ENCODE measurements around the gene SESN3. TPM values are rescaled to one million over a fixed set of nuclear protein-coding genes. Genes with fewer than 3 reads are reported as not detected.
"Not testable (repeated sequence)": the region's sequence is repeated elsewhere in the genome, so short reads cannot be mapped to it uniquely, and the experiment has no call there.

SESN3 gene
- total RNA-seq, 3 donors from 2014 or later, result 6.8 to 9.3 (median 7.3) TPM

DNA sequence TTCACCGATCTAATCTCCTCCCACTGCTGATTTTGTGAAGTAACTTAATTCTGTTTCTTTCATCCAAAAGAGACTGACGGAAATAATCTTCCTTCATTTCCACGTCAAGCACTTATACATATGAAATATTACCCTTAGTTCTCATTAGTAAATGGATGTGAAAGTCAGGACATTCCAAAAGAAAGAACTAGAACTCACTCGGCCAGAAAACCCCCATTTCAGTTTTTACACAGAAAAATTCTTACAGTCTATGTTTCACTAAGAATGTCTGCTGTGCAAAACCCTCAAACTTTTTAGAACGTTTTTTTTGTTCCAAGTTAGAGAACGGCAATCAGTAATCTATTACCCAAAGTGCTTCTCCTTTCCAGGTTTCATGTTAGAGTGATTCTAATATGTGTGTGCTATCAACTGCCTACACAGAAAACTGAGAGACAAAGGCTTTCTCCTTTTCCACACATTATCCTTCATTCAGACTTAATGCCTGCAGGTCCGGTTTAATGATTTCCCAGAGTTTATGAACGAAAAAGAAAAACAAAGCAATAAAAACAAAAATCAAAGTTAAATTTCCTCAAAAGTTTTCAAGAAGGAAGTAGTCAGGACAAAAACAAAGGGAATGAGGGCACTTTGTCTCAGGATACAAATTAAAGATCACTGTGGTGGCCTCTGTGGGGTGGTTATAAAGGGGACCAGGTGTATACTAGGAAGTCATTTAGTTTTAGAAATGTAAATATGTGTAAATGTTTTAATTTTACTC lies 11.3 kb upstream of the SESN3 start:
- DNase-seq (no peak), ATAC-seq (no peak)
- Mint-ChIP-seq H3K36me3 (ENCODE audit: insufficient read depth) (no peaks in the 10 kb centered on the region), H3K4me1 (ENCODE audit: low read depth) (peaks cover 8% of the 10 kb centered on the region), H3K27me3 (ENCODE audit: low read depth) (no peaks in the 10 kb centered on the region), H3K9me3 (no peaks in the 10 kb centered on the region), H3K4me3 (no peak overlapping the region)

- H3K9me3 Mint-ChIP-seq, result no peaks in the 10 kb centered on the region
- ATAC-seq, result peak in 1 of 2 donors; percentile 25
- peaks cover 8% of the 10 kb centered on the region for H3K4me1 Mint-ChIP-seq (ENCODE audit: low read depth)
- no peaks in the 10 kb centered on the region for H3K36me3 Mint-ChIP-seq (ENCODE audit: insufficient read depth)
- DNase-seq, result no peak
- H3K27me3 Mint-ChIP-seq (ENCODE audit: low read depth), result no peaks in the 10 kb centered on the region
- H3K4me3 Mint-ChIP-seq, result no peak overlapping the region
These were observed 10.7 kb upstream of the SESN3 start for GRCh38 chr11:95241681-95242081.

DNA sequence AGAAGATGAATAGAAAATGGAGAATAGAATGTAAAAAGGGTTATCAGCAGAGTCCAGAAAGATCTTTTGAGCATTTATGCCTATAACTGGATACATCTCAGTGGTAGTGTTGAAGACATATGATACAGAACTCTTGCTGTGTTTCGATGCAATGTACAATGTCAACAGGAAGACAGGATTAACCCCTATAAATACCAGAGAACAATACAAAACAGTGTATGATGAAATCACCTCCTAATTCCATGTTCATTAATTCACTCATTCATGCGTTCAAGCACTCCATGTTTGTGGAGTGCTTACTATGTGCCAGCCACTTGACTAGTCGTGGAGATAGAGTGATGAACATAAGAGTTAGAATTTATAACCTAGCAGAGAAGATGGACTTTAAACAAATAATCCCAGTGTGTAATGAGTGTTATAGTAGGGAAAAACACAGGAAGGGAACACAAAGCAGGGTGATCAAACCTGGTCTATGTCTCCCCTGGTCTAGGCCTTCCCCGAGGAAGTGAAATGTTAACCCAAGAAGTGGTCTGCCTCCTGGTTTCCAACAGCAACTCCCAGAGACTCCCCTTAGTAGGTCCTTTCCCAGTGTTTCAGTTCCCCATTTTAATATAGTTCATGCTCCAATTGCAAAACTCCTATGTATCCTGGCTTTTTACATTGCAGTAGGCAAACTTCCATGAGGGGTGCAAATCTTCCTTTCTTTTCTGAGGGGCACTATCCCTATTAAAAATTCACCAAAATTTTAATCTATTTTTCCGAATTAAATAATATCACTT lies 9.1 kb upstream of the SESN3 start:
- H3K9me3 Mint-ChIP-seq, result no peaks in the 10 kb centered on the region
- no peak for DNase-seq
- peaks cover 1% of the 10 kb centered on the region for H3K36me3 Mint-ChIP-seq (ENCODE audit: insufficient read depth)
- no peak overlapping the region for H3K4me3 Mint-ChIP-seq
- ATAC-seq, result no peak
- H3K27me3 Mint-ChIP-seq (ENCODE audit: low read depth), result no peaks in the 10 kb centered on the region
- H3K4me1 Mint-ChIP-seq (ENCODE audit: low read depth), result peaks cover 10% of the 10 kb centered on the region

GRCh38 chr11:95232666-95233065 lies 1.7 kb upstream of the SESN3 start:
- no peak for ATAC-seq
- Mint-ChIP-seq H3K36me3 (ENCODE audit: insufficient read depth) (peaks cover 1% of the 10 kb centered on the region), H3K4me3 (no peak overlapping the region), H3K9me3 (no peaks in the 10 kb centered on the region), H3K27me3 (ENCODE audit: low read depth) (no peaks in the 10 kb centered on the region), H3K4me1 (ENCODE audit: low read depth) (peaks cover 44% of the 10 kb centered on the region)
- no peak for DNase-seq

- no peak overlapping the region for H3K4me3 Mint-ChIP-seq
- H3K4me1 Mint-ChIP-seq (ENCODE audit: low read depth), result peaks cover 50% of the 10 kb centered on the region
- H3K9me3 Mint-ChIP-seq, result no peaks in the 10 kb centered on the region
- H3K36me3 Mint-ChIP-seq (ENCODE audit: insufficient read depth), result peaks cover 1% of the 10 kb centered on the region
- DNase-seq, result peak; percentile 48
- ATAC-seq, result peak; percentile 12 to 18
- H3K27me3 Mint-ChIP-seq (ENCODE audit: low read depth), result no peaks in the 10 kb centered on the region
These were observed 1.0 kb upstream of the SESN3 start for GRCh38 chr11:95231881-95232605.

DNA sequence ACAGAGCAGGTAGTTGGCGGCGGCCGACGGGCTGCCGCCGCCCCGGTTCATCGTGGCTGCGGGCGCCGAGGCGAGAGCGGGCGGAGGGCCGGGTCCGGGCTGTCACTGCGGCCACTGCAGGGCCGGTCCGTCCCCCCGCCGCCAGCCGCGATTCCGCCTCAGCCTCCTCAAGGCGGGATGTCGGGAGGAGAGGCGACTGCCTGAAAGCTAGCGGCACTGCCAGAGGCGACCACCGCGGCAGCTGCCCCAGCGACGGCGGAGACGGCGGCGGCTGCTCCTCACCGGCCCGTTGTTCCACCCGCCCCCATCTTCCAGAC lies 234 bp downstream of the SESN3 start:
- no peak for DNase-seq

GRCh38 chr11:95229993-95230809 lies 801 bp downstream of the SESN3 start:
- peaks cover 61% of the 10 kb centered on the region for H3K4me1 Mint-ChIP-seq (ENCODE audit: low read depth)
- peak overlapping the region; percentile 96 for H3K4me3 Mint-ChIP-seq
- peak; percentile 10 for DNase-seq
- H3K36me3 Mint-ChIP-seq (ENCODE audit: insufficient read depth), result peaks cover 4% of the 10 kb centered on the region
- H3K9me3 Mint-ChIP-seq, result no peaks in the 10 kb centered on the region
- ATAC-seq, result peak; percentile 6 to 8
- no peaks in the 10 kb centered on the region for H3K27me3 Mint-ChIP-seq (ENCODE audit: low read depth)

More for the DNA sequence above, 234 bp downstream of the SESN3 start:
- Mint-ChIP-seq H3K4me1 (ENCODE audit: low read depth) (peaks cover 59% of the 10 kb centered on the region), H3K9me3 (no peaks in the 10 kb centered on the region), H3K4me3 (peak overlapping the region; percentile 96), H3K36me3 (ENCODE audit: insufficient read depth) (peaks cover 2% of the 10 kb centered on the region), H3K27me3 (ENCODE audit: low read depth) (no peaks in the 10 kb centered on the region)
- ATAC-seq, result peak in 1 of 2 donors; percentile 8

GRCh38 chr11:95229199-95229992 lies 1.6 kb downstream of the SESN3 start:
- H3K36me3 Mint-ChIP-seq (ENCODE audit: insufficient read depth), result peaks cover 10% of the 10 kb centered on the region
- no peak for ATAC-seq
- peaks cover 61% of the 10 kb centered on the region for H3K4me1 Mint-ChIP-seq (ENCODE audit: low read depth)
- no peaks in the 10 kb centered on the region for H3K27me3 Mint-ChIP-seq (ENCODE audit: low read depth)
- no peaks in the 10 kb centered on the region for H3K9me3 Mint-ChIP-seq
- no peak for DNase-seq
- peak overlapping the region; percentile 96 for H3K4me3 Mint-ChIP-seq

- no peak for ATAC-seq
- Mint-ChIP-seq H3K4me1 (ENCODE audit: low read depth) (peaks cover 61% of the 10 kb centered on the region), H3K4me3 (peak overlapping the region; percentile 69), H3K27me3 (ENCODE audit: low read depth) (no peaks in the 10 kb centered on the region), H3K36me3 (ENCODE audit: insufficient read depth) (peaks cover 16% of the 10 kb centered on the region), H3K9me3 (no peaks in the 10 kb centered on the region)
- DNase-seq, result no peak
These were observed 2.8 kb downstream of the SESN3 start for GRCh38 chr11:95228081-95228749.

DNA sequence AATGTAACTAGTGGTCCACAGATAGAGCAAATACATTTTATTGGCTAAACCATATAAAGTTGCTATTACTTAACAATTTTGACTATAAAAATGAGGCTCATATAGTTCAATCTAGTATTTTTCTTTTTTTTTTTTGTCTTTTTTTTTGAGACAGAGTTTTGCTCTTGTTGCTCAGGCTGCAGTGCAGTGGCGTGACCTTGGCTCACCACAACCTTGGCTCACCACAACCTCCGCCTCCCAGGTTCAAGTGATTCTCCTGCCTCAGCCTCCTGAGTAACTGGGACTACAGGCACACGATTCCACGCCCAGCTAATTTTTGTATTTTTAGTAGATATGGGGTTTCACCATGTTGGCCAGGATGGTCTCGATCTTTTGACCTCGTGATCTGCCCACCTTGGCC lies 3.9 kb downstream of the SESN3 start:
- DNase-seq, result peak; percentile 8
- H3K27me3 Mint-ChIP-seq (ENCODE audit: low read depth); H3K9me3 Mint-ChIP-seq; ATAC-seq: not testable (repeated sequence)
- H3K4me1 Mint-ChIP-seq (ENCODE audit: low read depth), result peaks cover 58% of the 10 kb centered on the region
- H3K36me3 Mint-ChIP-seq (ENCODE audit: insufficient read depth), result peaks cover 17% of the 10 kb centered on the region
- H3K4me3 Mint-ChIP-seq, result peak overlapping the region; percentile 69

DNA sequence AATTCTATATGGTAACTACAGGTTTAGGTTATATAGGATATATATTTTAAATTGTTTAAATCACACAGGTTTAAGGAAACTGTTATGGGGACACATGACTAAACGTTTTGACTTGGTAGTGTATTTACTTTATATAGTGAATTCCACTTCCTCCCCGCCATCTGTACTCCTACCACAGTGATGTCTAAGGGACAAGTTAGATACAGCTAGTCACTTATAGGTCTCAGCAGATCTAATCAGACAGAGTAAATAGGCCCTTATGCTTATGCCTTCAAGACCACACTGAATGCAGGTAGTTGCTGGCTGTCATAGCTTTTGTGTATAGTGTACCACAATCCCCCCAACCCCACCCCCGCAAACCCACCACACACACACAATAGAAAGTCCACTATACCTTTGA lies 8.2 kb downstream of the SESN3 start:
- DNase-seq (no peak), ATAC-seq (no peak)
- Mint-ChIP-seq H3K9me3 (no peaks in the 10 kb centered on the region), H3K4me1 (ENCODE audit: low read depth) (peaks cover 51% of the 10 kb centered on the region), H3K36me3 (ENCODE audit: insufficient read depth) (peaks cover 21% of the 10 kb centered on the region), H3K27me3 (ENCODE audit: low read depth) (no peaks in the 10 kb centered on the region), H3K4me3 (no peak overlapping the region)

GRCh38 chr11:95219599-95219998 lies 11.4 kb downstream of the SESN3 start:
- Mint-ChIP-seq H3K9me3 (no peaks in the 10 kb centered on the region), H3K27me3 (ENCODE audit: low read depth) (no peaks in the 10 kb centered on the region), H3K4me3 (no peak overlapping the region), H3K4me1 (ENCODE audit: low read depth) (peaks cover 33% of the 10 kb centered on the region), H3K36me3 (ENCODE audit: insufficient read depth) (peaks cover 19% of the 10 kb centered on the region)
- ATAC-seq, result no peak
- no peak for DNase-seq

- Mint-ChIP-seq H3K4me1 (ENCODE audit: low read depth) (peaks cover 26% of the 10 kb centered on the region), H3K27me3 (ENCODE audit: low read depth) (no peaks in the 10 kb centered on the region)
- ATAC-seq, result no peak
These were observed 12.9 kb downstream of the SESN3 start for GRCh38 chr11:95218149-95218548.

More at GRCh38 chr11:95218149-95218548, 12.9 kb downstream of the SESN3 start:
- Mint-ChIP-seq H3K36me3 (ENCODE audit: insufficient read depth) (peaks cover 10% of the 10 kb centered on the region), H3K4me3 (no peak overlapping the region), H3K9me3 (no peaks in the 10 kb centered on the region)
- no peak for DNase-seq

Data from activated T-cell treated with anti-CD3 and anti-CD28 coated beads, Interleukin-2, amount 50 U/mL, for 4 hours (primary cell).